Neural progenitor cell (in vitro differentiated cells): ENCODE data around the gene VASH2.

ENCODE experiments used
- CTCF ChIP-seq: fragments of 200-600 bp; sonication (generic); IDR thresholded peaks from 2 replicates; pipeline ENCODE4 v1.5.1; 2017; ENCODE audit warnings: antibody characterized with exemption, mild to moderate bottlenecking
- EZH2 ChIP-seq: fragments of 200-600 bp; sonication (generic); IDR thresholded peaks from 2 replicates; pipeline ENCODE4 v1.6.1; 2017; ENCODE audit warnings: antibody characterized with exemption, mild to moderate bottlenecking, moderate library complexity
- EZH2phosphoT487 ChIP-seq: fragments of 200-600 bp; sonication (generic); IDR thresholded peaks from 2 replicates; pipeline ENCODE4 v1.6.1; 2017; ENCODE audit warnings: antibody characterized with exemption

GRCh38 chr1:213035573-213035972 lies 85.2 kb downstream of the VASH2 start:
- TF ChIP-seq CTCF (no peak), EZH2 (no peak), EZH2phosphoT487 (no peak)
